Measurements from ENCODE around the gene CSMD2.

The CSMD2 gene

DNA sequence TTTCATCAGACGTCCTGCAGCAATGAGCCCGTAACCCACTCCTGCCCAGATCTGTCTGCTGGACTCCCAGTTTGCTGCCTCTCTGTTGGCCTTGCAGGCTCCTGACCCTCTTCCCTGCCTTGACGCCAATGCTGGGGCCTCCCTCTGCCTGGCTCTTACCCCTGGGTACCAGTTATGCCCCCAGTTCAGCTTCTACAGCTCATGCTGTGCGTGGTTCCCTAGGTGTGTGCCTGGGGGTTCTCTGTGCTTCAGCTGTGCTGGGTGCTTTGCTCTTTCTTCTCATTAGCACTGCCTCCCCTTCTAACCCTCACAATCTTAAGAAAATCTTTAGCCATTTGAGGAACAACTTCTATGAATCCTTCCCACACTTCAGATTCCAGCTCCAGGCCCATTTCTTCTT, 541.2 kb downstream of the CSMD2 start:
- Histone ChIP-seq H3F3A (ENCODE audit: low read depth) (no peaks in the 10 kb centered on the region), H3K4me3 (ENCODE audit: low read length, poor library complexity, severe bottlenecking) (no peak overlapping the region), H3K9me2 (replicated peaks; ENCODE audit: low read depth, low read length) (no peaks in the 10 kb centered on the region), H3K4me1 (ENCODE audit: insufficient read depth, low read length, poor library complexity, severe bottlenecking) (peaks cover 8% of the 10 kb centered on the region), H3K27me3 (ENCODE audit: insufficient read depth, low read length, poor library complexity, severe bottlenecking) (no peaks in the 10 kb centered on the region), H3K79me2 (ENCODE audit: insufficient read depth, low read length) (no peaks in the 10 kb centered on the region), H3K9ac (ENCODE audit: low read depth, low read length, poor library complexity, severe bottlenecking) (no peak overlapping the region), H3K9me3 (ENCODE audit: insufficient read depth, low read depth, low read length) (no peaks in the 10 kb centered on the region), H4K20me1 (ENCODE audit: insufficient read depth, low read length, poor library complexity, severe bottlenecking) (no peaks in the 10 kb centered on the region), H3K4me2 (ENCODE audit: low read depth, low read length, poor library complexity, severe bottlenecking) (no peak overlapping the region), H2AFZ (ENCODE audit: low read length) (no peak overlapping the region), H3K36me3 (ENCODE audit: insufficient read depth, low read length) (no peaks in the 10 kb centered on the region)
- TF ChIP-seq, protein P1, sequence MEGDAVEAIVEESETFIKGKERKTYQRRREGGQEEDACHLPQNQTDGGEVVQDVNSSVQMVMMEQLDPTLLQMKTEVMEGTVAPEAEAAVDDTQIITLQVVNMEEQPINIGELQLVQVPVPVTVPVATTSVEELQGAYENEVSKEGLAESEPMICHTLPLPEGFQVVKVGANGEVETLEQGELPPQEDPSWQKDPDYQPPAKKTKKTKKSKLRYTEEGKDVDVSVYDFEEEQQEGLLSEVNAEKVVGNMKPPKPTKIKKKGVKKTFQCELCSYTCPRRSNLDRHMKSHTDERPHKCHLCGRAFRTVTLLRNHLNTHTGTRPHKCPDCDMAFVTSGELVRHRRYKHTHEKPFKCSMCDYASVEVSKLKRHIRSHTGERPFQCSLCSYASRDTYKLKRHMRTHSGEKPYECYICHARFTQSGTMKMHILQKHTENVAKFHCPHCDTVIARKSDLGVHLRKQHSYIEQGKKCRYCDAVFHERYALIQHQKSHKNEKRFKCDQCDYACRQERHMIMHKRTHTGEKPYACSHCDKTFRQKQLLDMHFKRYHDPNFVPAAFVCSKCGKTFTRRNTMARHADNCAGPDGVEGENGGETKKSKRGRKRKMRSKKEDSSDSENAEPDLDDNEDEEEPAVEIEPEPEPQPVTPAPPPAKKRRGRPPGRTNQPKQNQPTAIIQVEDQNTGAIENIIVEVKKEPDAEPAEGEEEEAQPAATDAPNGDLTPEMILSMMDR (conservative IDR thresholded peaks at IDR 0.05; ENCODE audit: low read length) = no peak
- no peak for TF ChIP-seq EZH2phosphoT487 (IDR thresholded peaks at IDR 0.05; ENCODE audit: borderline replicate concordance)

DNA sequence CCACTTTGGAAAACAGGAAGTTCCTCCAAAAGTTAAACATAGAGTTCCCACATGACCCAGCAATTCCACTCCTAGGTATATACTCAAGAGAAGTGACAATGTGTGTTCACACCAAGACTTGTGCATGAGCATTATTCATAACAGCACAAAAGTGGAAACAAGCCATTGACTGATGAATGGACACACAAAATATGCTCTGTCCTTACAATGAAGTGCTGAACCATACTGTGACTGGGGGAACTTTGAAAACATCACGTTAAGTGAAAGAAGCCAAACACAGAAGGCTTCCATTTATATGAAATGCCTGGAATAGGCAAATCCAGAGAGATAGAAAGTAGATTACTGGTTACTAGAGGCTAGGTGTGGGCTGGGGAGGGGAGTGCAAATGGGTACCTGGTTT, 542.3 kb downstream of the CSMD2 start:
- H3K4me1 ChIP-seq (ENCODE audit: insufficient read depth, low read length, poor library complexity, severe bottlenecking) = peaks cover 6% of the 10 kb centered on the region
- no peaks in the 10 kb centered on the region for H4K20me1 ChIP-seq (ENCODE audit: insufficient read depth, low read length, poor library complexity, severe bottlenecking)
- TF ChIP-seq, protein P1 (conservative IDR thresholded peaks at IDR 0.05; ENCODE audit: low read length) = no peak
- no peak for TF ChIP-seq EZH2phosphoT487 (IDR thresholded peaks at IDR 0.05; ENCODE audit: borderline replicate concordance)
- H3K79me2 ChIP-seq (ENCODE audit: insufficient read depth, low read length) = no peaks in the 10 kb centered on the region
- H3K36me3 ChIP-seq (ENCODE audit: insufficient read depth, low read length) = no peaks in the 10 kb centered on the region
- no peaks in the 10 kb centered on the region for H3F3A ChIP-seq (ENCODE audit: low read depth)
- no peak overlapping the region for H3K4me2 ChIP-seq (ENCODE audit: low read depth, low read length, poor library complexity, severe bottlenecking)
- no peak overlapping the region for H3K4me3 ChIP-seq (ENCODE audit: low read length, poor library complexity, severe bottlenecking)
- no peak overlapping the region for H2AFZ ChIP-seq (ENCODE audit: low read length)
- H3K27me3 ChIP-seq (ENCODE audit: insufficient read depth, low read length, poor library complexity, severe bottlenecking) = no peaks in the 10 kb centered on the region
- no peak overlapping the region for H3K9ac ChIP-seq (ENCODE audit: low read depth, low read length, poor library complexity, severe bottlenecking)
- no peaks in the 10 kb centered on the region for H3K9me2 ChIP-seq (replicated peaks; ENCODE audit: low read depth, low read length)
- no peaks in the 10 kb centered on the region for H3K9me3 ChIP-seq (ENCODE audit: insufficient read depth, low read depth, low read length)

DNA sequence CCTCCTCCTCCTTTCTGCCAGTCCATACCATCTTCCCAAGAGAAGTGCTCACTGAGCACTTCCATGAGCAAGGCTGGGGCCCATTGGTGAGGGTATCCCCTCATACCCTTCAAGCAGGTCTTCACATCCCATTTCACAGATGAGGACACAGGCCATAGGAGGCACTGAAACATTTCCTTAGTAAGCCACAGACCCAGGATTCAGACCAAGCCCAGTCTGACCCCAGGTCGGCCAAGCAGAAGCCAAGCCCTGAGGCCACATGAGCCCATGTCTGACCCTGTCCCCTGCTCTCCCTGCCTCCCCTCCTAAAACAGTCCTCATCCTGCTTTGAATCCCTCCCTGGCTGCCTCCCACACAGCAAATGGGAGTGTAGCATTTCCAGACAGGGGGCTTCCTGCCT, 546.4 kb downstream of the CSMD2 start:
- Histone ChIP-seq H2AFZ (ENCODE audit: low read length) (no peak overlapping the region), H3F3A (ENCODE audit: low read depth) (no peaks in the 10 kb centered on the region), H3K9me2 (replicated peaks; ENCODE audit: low read depth, low read length) (no peaks in the 10 kb centered on the region), H3K79me2 (ENCODE audit: insufficient read depth, low read length) (no peaks in the 10 kb centered on the region), H3K4me3 (ENCODE audit: low read length, poor library complexity, severe bottlenecking) (no peak overlapping the region), H3K9ac (ENCODE audit: low read depth, low read length, poor library complexity, severe bottlenecking) (no peak overlapping the region), H3K9me3 (ENCODE audit: insufficient read depth, low read depth, low read length) (no peaks in the 10 kb centered on the region), H3K4me1 (ENCODE audit: insufficient read depth, low read length, poor library complexity, severe bottlenecking) (peaks cover 29% of the 10 kb centered on the region), H4K20me1 (ENCODE audit: insufficient read depth, low read length, poor library complexity, severe bottlenecking) (no peaks in the 10 kb centered on the region), H3K27me3 (ENCODE audit: insufficient read depth, low read length, poor library complexity, severe bottlenecking) (no peaks in the 10 kb centered on the region), H3K36me3 (ENCODE audit: insufficient read depth, low read length) (no peaks in the 10 kb centered on the region), H3K4me2 (ENCODE audit: low read depth, low read length, poor library complexity, severe bottlenecking) (no peak overlapping the region)
- TF ChIP-seq, protein P1 (conservative IDR thresholded peaks at IDR 0.05; ENCODE audit: low read length) = no peak
- no peak for TF ChIP-seq EZH2phosphoT487 (IDR thresholded peaks at IDR 0.05; ENCODE audit: borderline replicate concordance)
